T-helper 22 cell (primary cell): Measurements from ENCODE around the gene ATF6.

ENCODE experiments used
- DNase-seq: peaks from one replicate; pipeline ENCODE4 v3.0.0-alpha.2; 2020; ENCODE audit warnings: low read depth

The ATF6 gene

GRCh38 chr1:161834967-161835550 is 68.9 kb downstream of the ATF6 start:
- no peak for DNase-seq

GRCh38 chr1:161836018-161836417 is 69.9 kb downstream of the ATF6 start:
- no peak for DNase-seq

GRCh38 chr1:161838362-161838761 is 72.2 kb downstream of the ATF6 start:
- no peak for DNase-seq

GRCh38 chr1:161838885-161839284 is 72.8 kb downstream of the ATF6 start:
- DNase-seq: no peak

GRCh38 chr1:161839591-161839990 is 73.5 kb downstream of the ATF6 start:
- DNase-seq: no peak

DNA sequence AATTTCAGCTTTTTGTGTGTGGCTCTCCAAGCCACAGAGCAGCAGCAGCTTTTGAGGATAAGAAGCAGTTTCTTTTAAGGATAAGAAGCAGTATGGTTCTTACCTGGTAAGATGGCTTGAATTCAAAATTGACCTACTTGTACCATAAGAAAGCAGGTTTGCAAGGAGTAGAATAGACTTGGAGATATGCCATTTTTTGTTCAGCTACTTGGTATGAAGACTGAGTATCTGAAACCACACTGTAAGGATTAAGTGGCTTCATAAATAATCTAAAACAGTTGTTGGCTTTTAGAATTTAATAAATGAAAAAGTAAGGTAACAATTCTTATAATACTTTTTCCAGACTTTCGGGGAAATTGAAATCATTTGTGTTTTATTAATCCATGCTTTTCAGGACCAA is 74.2 kb downstream of the ATF6 start:
- no peak for DNase-seq

DNA sequence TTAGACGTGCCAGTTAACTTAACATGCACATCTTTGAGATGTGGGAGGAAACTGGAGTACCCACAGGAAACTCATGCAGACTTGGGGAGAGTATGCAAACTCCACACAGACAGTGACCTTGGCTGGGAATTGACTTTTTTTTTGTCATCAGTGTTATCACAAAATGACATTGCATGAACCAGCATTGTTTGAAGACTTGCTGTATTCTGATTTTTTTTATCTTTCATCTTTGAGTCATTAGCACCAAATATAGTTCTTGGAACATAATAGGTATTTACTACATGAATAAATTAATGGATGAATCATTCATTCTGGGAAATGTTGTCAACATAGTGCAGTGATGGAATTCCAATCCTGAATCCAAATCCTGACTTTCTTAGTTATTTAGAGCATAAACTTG is 77.0 kb downstream of the ATF6 start:
- no peak for DNase-seq

GRCh38 chr1:161844696-161845095 is 78.6 kb downstream of the ATF6 start:
- DNase-seq: no peak

- no peak for DNase-seq
These were observed 82.6 kb downstream of the ATF6 start for GRCh38 chr1:161848676-161849075.

- DNase-seq: no peak
These were observed 83.4 kb downstream of the ATF6 start for GRCh38 chr1:161849518-161849917.

DNA sequence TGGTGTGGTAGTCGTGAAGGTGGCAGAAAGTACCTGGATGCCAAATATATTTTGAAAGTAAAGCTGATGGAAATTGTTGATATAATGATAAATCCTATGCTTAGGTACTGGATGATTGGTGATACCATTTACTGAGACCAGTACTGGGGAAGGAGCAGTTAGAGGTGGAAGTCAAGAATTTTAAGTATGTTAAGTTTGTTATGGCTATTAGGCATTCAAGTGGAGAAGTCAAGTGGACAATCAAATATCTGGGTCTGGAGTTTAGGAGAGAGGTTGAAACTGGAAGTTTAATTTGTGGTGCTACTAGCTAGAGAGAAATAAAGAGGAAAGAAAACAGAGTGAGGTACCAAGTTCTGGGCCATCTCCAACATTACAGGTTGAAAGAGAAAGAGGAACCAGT is 89.1 kb downstream of the ATF6 start:
- DNase-seq: no peak

DNA sequence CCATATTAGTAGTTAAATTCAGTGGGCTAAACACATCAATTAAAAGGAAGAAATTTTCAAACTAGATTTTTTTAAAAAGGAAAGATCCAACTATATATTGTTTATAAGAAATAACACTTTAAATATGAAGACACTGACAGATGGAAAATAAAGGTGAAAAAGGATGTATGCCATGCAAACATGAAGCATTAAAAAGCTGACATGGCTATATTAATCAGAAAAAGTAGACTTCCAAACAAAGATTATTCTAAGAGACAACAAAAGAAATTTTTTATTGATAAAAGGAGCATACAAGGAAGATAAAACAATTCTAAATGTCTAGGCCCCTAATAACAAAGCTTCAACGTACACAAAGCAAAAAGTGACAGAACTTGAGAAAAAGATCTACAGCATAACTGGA is 92.2 kb downstream of the ATF6 start:
- no peak for DNase-seq

DNA sequence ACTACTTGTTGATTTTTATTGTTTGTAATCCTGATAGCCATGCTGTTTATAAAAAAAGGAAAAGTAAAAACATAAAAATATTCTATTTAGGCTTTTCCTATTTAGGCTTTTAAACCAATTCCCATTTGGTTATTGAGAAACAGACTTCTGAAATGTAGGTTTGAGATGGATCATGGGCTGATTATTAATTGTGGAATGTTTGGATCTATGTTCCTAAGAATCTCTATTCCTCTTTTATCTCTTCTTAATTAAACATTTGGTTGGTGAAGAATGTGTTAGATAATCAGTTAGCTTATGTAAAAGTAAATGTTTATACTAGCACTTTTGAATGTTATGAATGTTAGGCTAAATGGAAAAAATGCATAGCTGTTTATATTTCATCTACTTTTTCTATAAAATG is 97.4 kb downstream of the ATF6 start:
- no peak for DNase-seq

GRCh38 chr1:161864577-161864976 is 98.5 kb downstream of the ATF6 start:
- DNase-seq: no peak

- no peak for DNase-seq
These were observed 100.1 kb downstream of the ATF6 start for GRCh38 chr1:161866241-161866640.

DNA sequence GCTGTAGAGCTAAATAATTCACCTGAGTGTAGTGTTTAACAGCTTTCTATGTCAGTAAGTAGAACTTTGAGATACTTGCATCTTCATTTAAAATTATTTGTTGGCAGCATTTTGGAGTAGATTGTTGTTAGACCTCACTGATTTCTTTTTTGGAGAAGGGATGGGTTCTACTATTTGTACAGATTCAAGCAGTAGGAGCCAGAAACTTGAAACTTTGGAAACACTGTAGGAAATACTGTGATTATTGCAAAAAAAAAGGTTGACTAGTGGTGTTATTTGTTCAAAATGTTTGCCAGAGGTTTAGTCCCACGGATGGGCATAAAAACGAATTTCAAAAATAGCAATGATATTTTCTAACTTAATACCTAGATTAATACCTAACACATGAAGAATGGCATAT is 102.7 kb downstream of the ATF6 start:
- DNase-seq: no peak

- no peak for DNase-seq
These were observed 103.2 kb downstream of the ATF6 start for GRCh38 chr1:161869291-161869690.

- DNase-seq: no peak
These were observed 106.4 kb downstream of the ATF6 start for GRCh38 chr1:161872506-161872905.

DNA sequence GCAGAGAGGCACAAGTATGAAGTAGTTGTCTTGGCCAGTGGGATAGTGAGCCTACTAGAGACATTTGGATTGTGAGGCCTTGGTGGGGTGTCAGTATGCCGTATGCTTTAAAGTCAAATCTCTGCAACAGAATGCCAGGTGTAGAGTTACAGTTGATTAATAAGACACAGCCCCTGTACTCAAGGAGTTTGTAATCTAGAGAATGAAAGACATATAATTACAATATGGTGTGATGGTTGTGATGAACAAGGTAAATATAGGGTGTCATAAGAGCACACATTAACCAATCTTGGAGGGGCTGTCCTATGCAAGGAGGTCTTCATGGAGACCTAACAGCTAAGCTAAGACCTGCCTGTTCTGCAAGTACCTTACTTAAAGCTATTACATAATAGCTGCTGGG is 113.1 kb downstream of the ATF6 start:
- DNase-seq: no peak

DNA sequence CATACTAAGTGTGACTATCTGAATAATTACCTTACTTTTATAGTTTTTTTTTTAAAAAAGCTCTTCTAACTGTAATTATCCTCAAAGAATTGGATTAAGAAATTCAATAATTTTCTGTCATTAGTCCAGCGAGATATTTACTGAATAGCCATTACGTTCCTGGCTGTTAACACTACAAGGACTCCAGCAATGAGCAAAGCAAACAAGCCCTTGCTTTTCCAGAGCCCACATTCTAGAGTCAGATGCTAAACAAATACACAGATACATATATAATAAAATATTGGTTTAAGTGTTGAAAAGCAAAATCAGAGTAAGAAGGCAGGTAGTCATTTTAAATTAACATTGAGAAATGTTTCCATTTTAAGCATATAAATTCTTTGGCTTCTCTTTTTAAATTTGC is 118.4 kb downstream of the ATF6 start:
- no peak for DNase-seq

GRCh38 chr1:161885003-161885402 is 118.9 kb downstream of the ATF6 start:
- DNase-seq: no peak

- no peak for DNase-seq
These were observed 119.6 kb downstream of the ATF6 start for GRCh38 chr1:161885759-161886158.

DNA sequence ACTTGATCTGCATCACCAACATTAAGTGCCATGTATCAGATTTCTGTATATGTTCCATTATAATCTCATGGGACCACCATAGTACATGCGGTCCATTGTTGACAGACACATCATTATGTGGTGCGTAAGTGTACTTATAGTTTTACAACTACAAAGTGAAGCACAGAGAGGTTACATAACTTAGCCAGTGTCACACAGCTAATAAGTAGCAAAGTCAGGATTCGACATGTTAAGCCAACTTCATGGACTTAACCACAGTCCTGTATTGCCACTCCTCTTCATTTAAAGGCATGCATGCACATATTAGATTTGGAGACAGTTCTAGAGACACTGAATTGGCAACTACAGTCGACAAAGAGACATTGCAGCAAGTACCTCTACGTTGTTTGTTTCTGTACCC is 120.5 kb downstream of the ATF6 start:
- DNase-seq: no peak

GRCh38 chr1:161887730-161888287 is 121.7 kb downstream of the ATF6 start:
- no peak for DNase-seq

- DNase-seq: no peak
These were observed 124.5 kb downstream of the ATF6 start for GRCh38 chr1:161890574-161890973.
